ENCODE measurements around the gene ZC3H14. TPM values are rescaled to one million over a fixed set of nuclear protein-coding genes. Genes with fewer than 3 reads are reported as not detected.

Gene ZC3H14
- total RNA-seq, 1 experiment from 2014 or later, result 66.2 TPM

DNA sequence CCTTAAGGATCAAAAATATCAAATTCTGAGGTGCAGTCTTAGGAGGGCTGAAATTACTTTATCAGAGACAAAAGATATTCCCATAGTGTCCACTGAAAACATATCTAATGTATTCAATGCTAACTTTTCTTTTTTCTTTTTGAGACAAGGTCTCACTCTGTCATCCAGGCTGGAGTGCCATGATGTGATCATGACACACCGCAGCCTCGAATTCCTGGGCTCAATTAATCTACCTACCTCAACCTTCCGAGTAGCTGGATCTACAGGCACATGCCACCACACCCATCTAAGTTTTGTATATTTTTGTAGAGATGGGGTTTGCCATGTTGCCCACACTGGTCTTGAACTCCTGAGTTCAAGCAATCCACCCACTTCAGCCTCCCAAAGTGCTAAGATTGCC lies 68.3 kb downstream of the ZC3H14 start:
- Histone ChIP-seq H3K9me2 (ENCODE audit: insufficient read depth) (no peaks in the 10 kb centered on the region), H4K20me1 (ENCODE audit: insufficient read depth) (no peaks in the 10 kb centered on the region), H3K36me3 (ENCODE audit: control insufficient read depth in 1 of 2, insufficient read depth in 2 of 2, low read length in 2 of 2) (no peaks in the 10 kb centered on the region), H3K9me3 (ENCODE audit: control insufficient read depth in 1 of 2, insufficient read depth in 1 of 2, low read depth in 1 of 2, low read length in 2 of 2) (no peaks in the 10 kb centered on the region), H3K4me2 (ENCODE audit: low read length) (no peak overlapping the region), H3K4me3 (replicated peaks in 1 of 2; ENCODE audit: low read depth in 1 of 2, low read length in 2 of 2) (no peak overlapping the region), H3K9ac (ENCODE audit: low read length) (no peak overlapping the region), H3K4me1 (ENCODE audit: control insufficient read depth in 1 of 2, insufficient read depth in 2 of 2, low read length in 2 of 2) (no peaks in the 10 kb centered on the region), H3K27me3 (ENCODE audit: insufficient read depth, low read length) (no peaks in the 10 kb centered on the region), H3K27ac (ENCODE audit: low read depth, low read length) (no peak overlapping the region), H2AFZ (ENCODE audit: low read depth, low read length, poor library complexity, severe bottlenecking) (no peak overlapping the region), H3K79me2 (ENCODE audit: insufficient read depth, low read length) (no peaks in the 10 kb centered on the region)
- ATAC-seq (no peak), DNase-seq (ENCODE audit: low read depth, low spot score) (no peak)
- POLR2A ChIA-PET, result no interaction called here
- BruUV-seq (replicated peaks), result no TSS peak
- RAD21 ChIA-PET (ENCODE audit: low non-redundant PET in 1 of 2, low total read pairs in 2 of 2, uncharacterized antibody in 2 of 2, unreplicated experiment in 2 of 2), result no interaction called here
- CTCF ChIA-PET, result no interaction called here
- TF ChIP-seq TCF7L2 (IDR thresholded peaks at IDR 0.05; ENCODE audit: borderline replicate concordance, extremely low read depth, insufficient read depth, insufficient read length) (no peak), ELF1 (IDR thresholded peaks at IDR 0.05; ENCODE audit: borderline replicate concordance, low read depth) (no peak), CBX3 (IDR thresholded peaks at IDR 0.05; ENCODE audit: low read depth) (no peak), POLR2AphosphoS5 (IDR thresholded peaks at IDR 0.05; ENCODE audit: low read depth, low read length) (no peak), SIN3A (IDR thresholded peaks at IDR 0.05; ENCODE audit: low read depth) (no peak), YY1 (IDR thresholded peaks at IDR 0.05; ENCODE audit: extremely low read depth, insufficient replicate concordance, low read depth, low read length) (no peak), EGR1 (IDR thresholded peaks at IDR 0.05; ENCODE audit: low read depth) (no peak)
- TF ChIP-seq, protein P1, sequence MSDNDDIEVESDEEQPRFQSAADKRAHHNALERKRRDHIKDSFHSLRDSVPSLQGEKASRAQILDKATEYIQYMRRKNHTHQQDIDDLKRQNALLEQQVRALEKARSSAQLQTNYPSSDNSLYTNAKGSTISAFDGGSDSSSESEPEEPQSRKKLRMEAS (IDR thresholded peaks at IDR 0.05), result no peak
- intact Hi-C loops (cut with micrococcal nuclease), result no loop called here

DNA sequence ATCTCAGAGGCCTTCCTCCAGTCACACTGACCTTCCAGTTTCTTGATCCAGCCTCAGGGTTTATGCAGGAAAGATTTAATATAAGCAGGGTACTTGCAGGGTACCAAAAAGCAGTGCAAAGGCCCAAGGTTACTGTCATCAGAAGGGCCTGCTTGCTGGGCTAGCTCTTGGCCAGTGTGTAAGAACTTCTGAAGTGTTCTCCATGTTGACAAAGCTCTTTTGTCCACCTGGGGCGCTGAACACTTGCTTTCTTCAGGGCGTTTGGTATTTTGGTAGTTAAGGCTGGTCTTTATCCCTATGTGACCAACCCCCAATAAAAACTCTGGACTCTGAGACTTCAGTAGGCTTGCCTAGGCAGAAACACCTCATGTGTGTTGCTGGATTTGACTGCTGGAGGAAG lies 69.7 kb downstream of the ZC3H14 start:
- ChIA-PET POLR2A (no interaction called here), RAD21 (ENCODE audit: low non-redundant PET in 1 of 2, low total read pairs in 2 of 2, uncharacterized antibody in 2 of 2, unreplicated experiment in 2 of 2) (no interaction called here), CTCF (no interaction called here)
- intact Hi-C loops (cut with micrococcal nuclease), result no loop called here
- DNase-seq (ENCODE audit: low read depth, low spot score) (no peak), ATAC-seq (no peak)
- Histone ChIP-seq H3K4me1 (ENCODE audit: control insufficient read depth in 1 of 2, insufficient read depth in 2 of 2, low read length in 2 of 2) (no peaks in the 10 kb centered on the region), H3K4me2 (ENCODE audit: low read length) (no peak overlapping the region), H4K20me1 (ENCODE audit: insufficient read depth) (no peaks in the 10 kb centered on the region), H3K9ac (ENCODE audit: low read length) (no peak overlapping the region), H3K79me2 (ENCODE audit: insufficient read depth, low read length) (no peaks in the 10 kb centered on the region), H2AFZ (ENCODE audit: low read depth, low read length, poor library complexity, severe bottlenecking) (no peak overlapping the region), H3K9me3 (ENCODE audit: control insufficient read depth in 1 of 2, insufficient read depth in 1 of 2, low read depth in 1 of 2, low read length in 2 of 2) (no peaks in the 10 kb centered on the region), H3K36me3 (ENCODE audit: control insufficient read depth in 1 of 2, insufficient read depth in 2 of 2, low read length in 2 of 2) (no peaks in the 10 kb centered on the region), H3K9me2 (ENCODE audit: insufficient read depth) (no peaks in the 10 kb centered on the region), H3K4me3 (replicated peaks in 1 of 2; ENCODE audit: low read depth in 1 of 2, low read length in 2 of 2) (no peak overlapping the region), H3K27me3 (ENCODE audit: insufficient read depth, low read length) (no peaks in the 10 kb centered on the region), H3K27ac (ENCODE audit: low read depth, low read length) (no peak overlapping the region)
- TF ChIP-seq POLR2A (IDR thresholded peaks at IDR 0.05; ENCODE audit: borderline replicate concordance, extremely low read depth, insufficient read depth, insufficient read length), result no peak
- no peak for TF ChIP-seq SP1 (IDR thresholded peaks at IDR 0.05; ENCODE audit: low read depth)
- no peak for TF ChIP-seq ZNF274 (IDR thresholded peaks at IDR 0.05; ENCODE audit: low read depth, low read length)
- no peak for TF ChIP-seq ZFX (IDR thresholded peaks at IDR 0.05)
- TF ChIP-seq POLR2AphosphoS5 (IDR thresholded peaks at IDR 0.05; ENCODE audit: low read depth, low read length), result no peak
- TF ChIP-seq SIN3A (IDR thresholded peaks at IDR 0.05; ENCODE audit: low read depth), result no peak
- TF ChIP-seq TCF7L2 (IDR thresholded peaks at IDR 0.05; ENCODE audit: borderline replicate concordance, extremely low read depth, insufficient read depth, insufficient read length), result no peak
- TF ChIP-seq, protein P2, sequence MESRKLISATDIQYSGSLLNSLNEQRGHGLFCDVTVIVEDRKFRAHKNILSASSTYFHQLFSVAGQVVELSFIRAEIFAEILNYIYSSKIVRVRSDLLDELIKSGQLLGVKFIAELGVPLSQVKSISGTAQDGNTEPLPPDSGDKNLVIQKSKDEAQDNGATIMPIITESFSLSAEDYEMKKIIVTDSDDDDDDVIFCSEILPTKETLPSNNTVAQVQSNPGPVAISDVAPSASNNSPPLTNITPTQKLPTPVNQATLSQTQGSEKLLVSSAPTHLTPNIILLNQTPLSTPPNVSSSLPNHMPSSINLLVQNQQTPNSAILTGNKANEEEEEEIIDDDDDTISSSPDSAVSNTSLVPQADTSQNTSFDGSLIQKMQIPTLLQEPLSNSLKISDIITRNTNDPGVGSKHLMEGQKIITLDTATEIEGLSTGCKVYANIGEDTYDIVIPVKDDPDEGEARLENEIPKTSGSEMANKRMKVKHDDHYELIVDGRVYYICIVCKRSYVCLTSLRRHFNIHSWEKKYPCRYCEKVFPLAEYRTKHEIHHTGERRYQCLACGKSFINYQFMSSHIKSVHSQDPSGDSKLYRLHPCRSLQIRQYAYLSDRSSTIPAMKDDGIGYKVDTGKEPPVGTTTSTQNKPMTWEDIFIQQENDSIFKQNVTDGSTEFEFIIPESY (IDR thresholded peaks at IDR 0.05; ENCODE audit: extremely low read depth, insufficient replicate concordance, low read length), result no peak
- no peak for TF ChIP-seq EGR1 (IDR thresholded peaks at IDR 0.05; ENCODE audit: low read depth)
- BruUV-seq (replicated peaks), result no TSS peak
